ENCODE measurements around the gene DDX17. TPM values are rescaled to one million over a fixed set of nuclear protein-coding genes. Genes with fewer than 3 reads are reported as not detected.

DDX17 gene
- total RNA-seq, 4 donors from 2014 or later: 108 to 329 (median 206) TPM

DNA sequence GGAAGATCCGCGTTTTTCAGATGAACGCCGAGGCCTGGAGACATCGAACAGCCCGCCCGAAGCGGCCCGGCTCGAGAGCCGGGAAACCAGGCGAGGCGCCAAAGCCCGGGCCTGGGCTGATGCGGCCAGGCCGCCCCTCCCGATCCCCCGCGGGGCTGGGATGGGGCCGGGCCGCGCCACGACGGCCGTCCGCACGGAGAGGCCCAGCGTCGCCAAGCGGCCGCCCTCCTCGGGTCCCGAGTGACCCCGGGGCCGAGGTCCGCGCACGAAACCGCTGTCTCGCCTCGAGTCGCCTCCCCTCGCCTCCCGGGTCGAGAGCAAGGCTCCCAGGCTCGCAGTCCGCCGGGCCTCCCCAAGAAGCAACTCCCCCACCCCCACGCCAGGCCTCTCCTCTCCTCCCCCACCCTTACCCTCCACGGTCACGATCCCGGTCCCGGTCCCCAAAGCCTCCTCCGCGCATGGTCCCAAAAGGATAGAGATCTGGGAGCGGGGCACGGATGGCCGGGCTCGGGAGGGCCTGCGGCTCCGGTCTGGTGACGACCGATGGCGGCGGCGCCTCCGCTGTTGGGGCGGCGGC lies 482 bp downstream of the DDX17 start:
- TF ChIP-seq, protein P1, sequence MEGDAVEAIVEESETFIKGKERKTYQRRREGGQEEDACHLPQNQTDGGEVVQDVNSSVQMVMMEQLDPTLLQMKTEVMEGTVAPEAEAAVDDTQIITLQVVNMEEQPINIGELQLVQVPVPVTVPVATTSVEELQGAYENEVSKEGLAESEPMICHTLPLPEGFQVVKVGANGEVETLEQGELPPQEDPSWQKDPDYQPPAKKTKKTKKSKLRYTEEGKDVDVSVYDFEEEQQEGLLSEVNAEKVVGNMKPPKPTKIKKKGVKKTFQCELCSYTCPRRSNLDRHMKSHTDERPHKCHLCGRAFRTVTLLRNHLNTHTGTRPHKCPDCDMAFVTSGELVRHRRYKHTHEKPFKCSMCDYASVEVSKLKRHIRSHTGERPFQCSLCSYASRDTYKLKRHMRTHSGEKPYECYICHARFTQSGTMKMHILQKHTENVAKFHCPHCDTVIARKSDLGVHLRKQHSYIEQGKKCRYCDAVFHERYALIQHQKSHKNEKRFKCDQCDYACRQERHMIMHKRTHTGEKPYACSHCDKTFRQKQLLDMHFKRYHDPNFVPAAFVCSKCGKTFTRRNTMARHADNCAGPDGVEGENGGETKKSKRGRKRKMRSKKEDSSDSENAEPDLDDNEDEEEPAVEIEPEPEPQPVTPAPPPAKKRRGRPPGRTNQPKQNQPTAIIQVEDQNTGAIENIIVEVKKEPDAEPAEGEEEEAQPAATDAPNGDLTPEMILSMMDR (IDR thresholded peaks at IDR 0.05 in 4 of 5, conservative IDR thresholded peaks at IDR 0.05 in 1 of 5): peak in 1 of 5 experiments; percentile 5
- TF ChIP-seq POLR2A (IDR thresholded peaks at IDR 0.05): peak in 1 of 2 donors; percentile 69
- DNase-seq (peak; percentile 59 to 82), ATAC-seq (peak; percentile 58 to 67)
- H3K4me3 ChIP-seq: peak overlapping the region; percentile 72 to 95 (median 85)
- no peaks in the 10 kb centered on the region for H3K36me3 ChIP-seq
- no peaks in the 10 kb centered on the region for H3K9me3 ChIP-seq
- intact Hi-C loops (cut with DNase I; ENCODE audit: low total_unique reads) (loop anchor here (1.0 to 10.0 kb wide), 3 partner anchors 65 to 229 kb away; partner anchors contain the start of genes CBY1, DMC1 and FAM227A), in situ Hi-C loops (cut with MboI; ENCODE audit: low sequenced_read_pairs in 4 of 4) (no loop called here)
- H3K27ac ChIP-seq: peak overlapping the region; percentile 94 to 100 (median 98)
- H3K27me3 ChIP-seq: no peaks in the 10 kb centered on the region
- H3K4me1 ChIP-seq: peaks cover 41% of the 10 kb centered on the region in 2 donors

DNA sequence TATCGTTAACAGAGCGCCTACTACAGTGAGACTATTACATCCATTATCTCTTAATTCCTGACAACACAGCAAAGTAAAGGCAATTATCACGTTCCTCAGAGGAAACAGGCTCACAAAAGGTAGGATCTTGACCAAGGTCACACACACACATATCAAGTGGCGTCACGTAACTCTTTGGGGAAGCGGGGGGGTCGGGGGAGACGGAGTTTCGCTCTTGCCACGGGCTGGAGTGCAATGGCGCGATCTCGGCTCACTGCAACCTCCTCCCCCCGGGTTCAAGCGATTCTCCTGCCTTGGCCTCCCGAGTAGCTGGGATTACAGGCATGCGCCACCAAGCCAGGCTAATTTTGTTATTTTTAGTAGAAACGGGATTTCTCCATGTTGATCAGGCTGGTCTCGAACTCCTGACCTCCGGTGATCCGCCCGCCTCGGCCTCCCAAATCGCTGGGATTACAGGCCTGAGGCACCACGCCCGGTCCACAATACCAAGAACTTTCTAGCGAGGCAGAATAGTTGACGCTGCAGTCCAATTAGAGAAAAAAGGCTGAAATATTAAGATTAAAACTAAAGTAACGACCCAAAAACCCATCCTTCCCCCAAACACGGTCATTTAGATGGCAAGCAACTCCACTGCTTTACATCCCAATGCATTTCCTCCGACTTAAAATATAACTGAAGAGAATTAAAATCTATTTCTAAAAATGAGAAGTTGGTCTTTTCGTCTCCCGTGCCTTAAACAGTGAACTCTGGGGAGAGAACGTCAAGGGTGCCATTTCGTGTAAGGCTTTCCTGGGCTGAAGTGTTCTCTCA lies 1.2 kb downstream of the DDX17 start:
- peaks cover 0 to 5% of the 10 kb centered on the region in 2 donors for H3K36me3 ChIP-seq
- peak overlapping the region; percentile 94 to 100 (median 98) for H3K27ac ChIP-seq
- peak overlapping the region; percentile 72 to 95 (median 85) for H3K4me3 ChIP-seq
- peaks cover 41 to 43% of the 10 kb centered on the region in 2 donors for H3K4me1 ChIP-seq
- DNase-seq (peak; percentile 16 to 62), ATAC-seq (peak in 1 of 2 donors; percentile 16)
- H3K9me3 ChIP-seq: no peaks in the 10 kb centered on the region
- in situ Hi-C loops (cut with MboI; ENCODE audit: low sequenced_read_pairs in 4 of 4): no loop called here
- intact Hi-C loops (cut with DNase I; ENCODE audit: low total_unique reads): loop anchor here (1.0 to 10.0 kb wide), 4 partner anchors 65 to 230 kb away; partner anchors contain the start of genes CBY1, CSNK1E, DMC1 and FAM227A
- no peaks in the 10 kb centered on the region for H3K27me3 ChIP-seq
- TF ChIP-seq, protein P1 (IDR thresholded peaks at IDR 0.05 in 4 of 5, conservative IDR thresholded peaks at IDR 0.05 in 1 of 5): no peak
- no peak for TF ChIP-seq POLR2A (IDR thresholded peaks at IDR 0.05)

DNA sequence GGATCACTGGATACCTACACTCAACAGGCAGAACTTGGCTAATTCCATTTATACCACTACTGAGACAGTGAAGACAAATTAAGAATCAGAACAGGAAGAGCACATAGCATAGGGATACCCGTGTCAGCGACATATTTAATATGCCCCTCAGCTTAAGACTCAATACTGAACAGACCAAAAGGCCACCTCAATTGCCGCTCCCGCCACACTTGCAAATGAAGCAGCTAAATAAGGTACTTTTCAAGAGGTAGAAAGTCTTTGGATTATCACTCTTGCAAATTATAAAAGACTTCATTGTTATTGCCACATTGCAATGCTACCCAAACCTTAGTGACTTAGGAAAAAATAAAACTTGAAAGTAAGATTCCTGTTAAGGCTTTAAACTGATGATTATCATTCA lies 3.1 kb downstream of the DDX17 start:
- no peaks in the 10 kb centered on the region for H3K9me3 ChIP-seq
- peaks cover 41 to 49% of the 10 kb centered on the region in 2 donors for H3K4me1 ChIP-seq
- ATAC-seq (no peak), DNase-seq (no peak)
- H3K27me3 ChIP-seq: no peaks in the 10 kb centered on the region
- intact Hi-C loops (cut with DNase I; ENCODE audit: low total_unique reads): loop anchor here (5.0 to 10.0 kb wide), 2 partner anchors 186 to 232 kb away; partner anchors contain the start of gene CSNK1E
- H3K4me3 ChIP-seq: peak overlapping the region; percentile 27 to 95 (median 85)
- in situ Hi-C loops (cut with MboI; ENCODE audit: low sequenced_read_pairs in 4 of 4): no loop called here
- H3K36me3 ChIP-seq: peaks cover 0 to 24% of the 10 kb centered on the region in 2 donors
- TF ChIP-seq POLR2A (IDR thresholded peaks at IDR 0.05): no peak
- TF ChIP-seq, protein P1 (IDR thresholded peaks at IDR 0.05 in 4 of 5, conservative IDR thresholded peaks at IDR 0.05 in 1 of 5): no peak
- peak overlapping the region; percentile 94 to 100 (median 98) for H3K27ac ChIP-seq

- in situ Hi-C loops (cut with MboI; ENCODE audit: low sequenced_read_pairs in 4 of 4) (no loop called here), intact Hi-C loops (cut with DNase I; ENCODE audit: low total_unique reads) (loop anchor here (5.0 to 10.0 kb wide), 2 partner anchors 185 to 233 kb away; partner anchors contain the start of gene CSNK1E)
- Histone ChIP-seq H3K27ac (peak overlapping the region; percentile 94 to 100 (median 98)), H3K9me3 (no peaks in the 10 kb centered on the region), H3K4me3 (peak overlapping the region in 1 of 4 donors; percentile 84), H3K36me3 (peaks cover 0 to 34% of the 10 kb centered on the region in 2 donors), H3K27me3 (no peaks in the 10 kb centered on the region), H3K4me1 (peaks cover 41 to 48% of the 10 kb centered on the region in 2 donors)
- TF ChIP-seq POLR2A (IDR thresholded peaks at IDR 0.05): no peak
- TF ChIP-seq, protein P1 (IDR thresholded peaks at IDR 0.05 in 4 of 5, conservative IDR thresholded peaks at IDR 0.05 in 1 of 5): no peak
- ATAC-seq (no peak), DNase-seq (no peak)
Measured at GRCh38 chr22:38501797-38502672, 4.1 kb downstream of the DDX17 start.

All from gastrocnemius medialis (tissue), 4 donors.